ENCODE results near the gene TAF8.

Gene TAF8

GRCh38 chr6:42124223-42124836 is 74.0 kb downstream of the TAF8 start:
- no peak for DNase-seq (ENCODE audit: low spot score)

- no peak for DNase-seq (ENCODE audit: low spot score)
Measured at GRCh38 chr6:42125231-42125630, 74.9 kb downstream of the TAF8 start.

GRCh38 chr6:42125663-42126062 is 75.3 kb downstream of the TAF8 start:
- no peak for DNase-seq (ENCODE audit: low spot score)

- no peak for DNase-seq (ENCODE audit: low spot score)
Measured at GRCh38 chr6:42128460-42129359, 78.4 kb downstream of the TAF8 start.

- no peak for DNase-seq (ENCODE audit: low spot score)
Measured at GRCh38 chr6:42129360-42129676, 79.0 kb downstream of the TAF8 start.

- DNase-seq (ENCODE audit: low spot score), result peak; percentile 88
Measured at GRCh38 chr6:42131531-42131930, 81.2 kb downstream of the TAF8 start.

GRCh38 chr6:42133926-42134325 is 83.6 kb downstream of the TAF8 start:
- no peak for DNase-seq (ENCODE audit: low spot score)

- DNase-seq (ENCODE audit: low spot score), result no peak
Measured at GRCh38 chr6:42135161-42135560, 84.8 kb downstream of the TAF8 start.

GRCh38 chr6:42135722-42136121 is 85.4 kb downstream of the TAF8 start:
- no peak for DNase-seq (ENCODE audit: low spot score)

- peak; percentile 81 for DNase-seq (ENCODE audit: low spot score)
Measured at GRCh38 chr6:42136508-42137193, 86.3 kb downstream of the TAF8 start.

All from hepatic stellate cell (primary cell).